ENCODE measurements around the gene DLGAP1.

GRCh38 chr18:3653851-3654441, 801.2 kb downstream of the DLGAP1 start:
- TF ChIP-seq CTCF (IDR thresholded peaks at IDR 0.05) = no peak
- no peak for TF ChIP-seq EZH2 (IDR thresholded peaks at IDR 0.05; ENCODE audit: borderline replicate concordance, insufficient read depth, low read depth, low read length, poor library complexity, severe bottlenecking)
